22Rv1 (cell line): ENCODE results near the gene AMY2B.
"Not testable (repeated sequence)": the region's sequence is repeated elsewhere in the genome, so short reads cannot be mapped to it uniquely, and the experiment has no call there.

Experiments
- H3K27ac ChIP-seq: fragments of 450-650 bp; 2 replicates; pipeline ENCODE4 v1.5.1; 2017
- CTCF ChIP-seq: fragments of 450-650 bp; IDR thresholded peaks from 2 replicates; pipeline ENCODE4 v1.5.1; 2017; ENCODE audit warnings: mild to moderate bottlenecking
- ZFX ChIP-seq: fragments of 450-650 bp; IDR thresholded peaks from 2 replicates; pipeline ENCODE4 v1.6.1; 2017; ENCODE audit warnings: antibody characterized with exemption, borderline replicate concordance

Gene AMY2B

GRCh38 chr1:103582464-103582863 is 11.1 kb downstream of the AMY2B start:
- TF ChIP-seq ZFX (no peak), CTCF (no peak)
- no peak overlapping the region for H3K27ac ChIP-seq

- TF ChIP-seq CTCF, result no peak
- TF ChIP-seq ZFX, result no peak
- H3K27ac ChIP-seq, result no peak overlapping the region
Measured at GRCh38 chr1:103583887-103584286, 12.5 kb downstream of the AMY2B start.

GRCh38 chr1:103584537-103584936 is 13.1 kb downstream of the AMY2B start:
- H3K27ac ChIP-seq, result no peak overlapping the region
- TF ChIP-seq CTCF (no peak), ZFX (no peak)

DNA sequence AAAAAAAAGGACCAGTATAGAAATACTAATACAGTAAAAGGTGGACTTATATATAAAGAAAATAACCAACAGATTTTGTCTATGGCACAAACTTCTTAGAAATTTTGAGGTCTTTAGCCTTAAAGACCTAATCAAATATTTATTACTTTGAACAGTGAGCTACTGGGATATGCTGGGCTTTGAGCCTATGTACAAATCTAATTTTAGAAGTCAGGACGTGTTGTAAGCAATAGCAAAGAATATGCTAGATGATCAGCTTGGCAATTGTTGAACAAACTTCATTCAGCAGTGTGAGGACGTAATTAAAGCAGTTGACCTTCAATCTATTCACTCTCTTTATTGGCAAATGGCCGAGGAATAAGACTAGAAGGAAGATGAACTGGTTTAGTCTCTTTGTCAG is 31.4 kb downstream of the AMY2B start:
- not testable (repeated sequence) for H3K27ac ChIP-seq

DNA sequence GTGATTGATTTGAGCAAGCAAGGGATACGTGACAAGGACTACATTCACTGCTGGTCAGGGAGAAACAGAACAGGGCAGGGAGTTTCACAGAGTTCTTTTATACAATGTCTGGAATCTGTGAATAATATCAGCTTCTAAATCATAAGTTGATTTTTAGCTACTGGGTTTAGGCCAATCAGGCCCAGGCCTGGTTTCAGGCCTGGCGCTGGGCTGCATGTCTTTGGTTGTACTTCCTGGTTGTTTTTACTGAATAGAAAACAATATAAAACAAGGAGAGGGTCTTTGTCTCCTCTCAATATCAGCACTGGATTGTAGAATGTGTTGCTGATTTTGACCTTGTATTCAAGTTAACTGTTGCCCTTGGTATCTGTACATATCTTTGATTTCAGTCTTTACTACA is 45.0 kb downstream of the AMY2B start:
- no peak overlapping the region for H3K27ac ChIP-seq
- TF ChIP-seq ZFX (no peak), CTCF (no peak)

GRCh38 chr1:103616994-103617477 is 45.6 kb downstream of the AMY2B start, which contains the start of gene AMY2A:
TSS of gene AMY2A (plus strand) at chr1:103617427. CDS start at chr1:103617441, 14 bp downstream.
- H3K27ac ChIP-seq, result not testable (repeated sequence)

DNA sequence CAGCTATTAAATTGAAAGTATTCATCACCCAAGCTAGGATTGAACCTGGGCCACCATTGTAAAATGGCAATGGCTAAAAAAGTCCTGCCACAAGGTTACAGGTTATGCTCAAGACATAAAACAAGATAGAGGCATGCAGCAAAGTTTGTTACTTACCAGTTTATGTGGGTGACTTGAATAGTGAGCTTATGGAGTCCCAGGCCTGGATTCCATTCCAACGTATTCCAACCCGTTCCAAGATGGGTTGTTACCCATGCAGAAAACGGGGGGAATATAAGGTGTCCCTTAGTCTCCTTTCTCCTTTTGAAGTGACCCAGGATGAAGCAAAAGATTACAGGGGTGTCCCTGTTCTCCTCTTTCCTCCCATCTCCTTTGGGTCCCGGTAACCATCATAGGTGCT is 56.0 kb downstream of the AMY2B start:
- not testable (repeated sequence) for H3K27ac ChIP-seq
